Karpas-422 (cell line): ENCODE data around the gene SIRT4. TPM values are rescaled to one million over a fixed set of nuclear protein-coding genes. Genes with fewer than 3 reads are reported as not detected.

Experiments used
- DNase-seq: peaks from one replicate; pipeline ENCODE4 v3.0.0-alpha.2; 2015
- H2AFZ ChIP-seq: fragments of 200-600 bp; sonication (generic); 2 replicates; pipeline ENCODE4 v1.6.1; 2014; ENCODE audit warnings: antibody characterized with exemption, low read length, mixed read lengths
- H3K27ac ChIP-seq: fragments of 200-600 bp; sonication (generic); 2 replicates; pipeline ENCODE4 v1.5.1; 2014; ENCODE audit warnings: mild to moderate bottlenecking, low read length, moderate library complexity
- H3K27me3 ChIP-seq: fragments of 200-600 bp; sonication (generic); 2 replicates; pipeline ENCODE4 v1.6.1; 2014; ENCODE audit warnings: low read length, mixed read lengths
- H3K36me3 ChIP-seq: fragments of 200-600 bp; sonication (generic); 2 replicates; pipeline ENCODE4 v1.6.1; 2014; ENCODE audit warnings: low read length, mixed read lengths; ENCODE audit not compliant: insufficient read depth
- H3K4me1 ChIP-seq: fragments of 200-600 bp; sonication (generic); 2 replicates; pipeline ENCODE4 v1.6.1; 2014; ENCODE audit warnings: mild to moderate bottlenecking, low read length, mixed read lengths
- H3K4me2 ChIP-seq: fragments of 200-600 bp; sonication (generic); 2 replicates; pipeline ENCODE4 v1.6.1; 2014; ENCODE audit warnings: low read length, low read depth, mild to moderate bottlenecking; ENCODE audit not compliant: poor library complexity, severe bottlenecking
- H3K4me3 ChIP-seq: fragments of 200-600 bp; sonication (generic); 2 replicates; pipeline ENCODE4 v1.5.1; 2014; ENCODE audit warnings: mild to moderate bottlenecking, antibody characterized with exemption, low read length, mixed read lengths
- H3K79me2 ChIP-seq: fragments of 200-600 bp; sonication (generic); 2 replicates; pipeline ENCODE4 v1.6.1; 2014; ENCODE audit warnings: mild to moderate bottlenecking, low read length, mixed read lengths
- H3K9ac ChIP-seq: fragments of 200-600 bp; sonication (generic); 2 replicates; pipeline ENCODE4 v1.6.0; 2014; ENCODE audit warnings: low read length
- H3K9me2 ChIP-seq: fragments of 200-600 bp; sonication (generic), shearing (Covaris generic); replicated peaks from 2 replicates; pipeline ENCODE4 v1.6.0; 2014; ENCODE audit warnings: mild to moderate bottlenecking, low read length, moderate library complexity; ENCODE audit not compliant: insufficient read depth
- H3K9me3 ChIP-seq: fragments of 300-700, 200-600 bp; sonication (generic); 2 replicates; pipeline ENCODE4 v1.6.1; 2014; ENCODE audit warnings: low read length, mixed read lengths
- H4K20me1 ChIP-seq: fragments of 200-600 bp; sonication (generic); 2 replicates; pipeline ENCODE4 v1.6.1; 2014; ENCODE audit warnings: mild to moderate bottlenecking, antibody characterized with exemption, low read length, low read depth; ENCODE audit not compliant: insufficient read depth
- total RNA-seq: library from RNA; depleted of rRNA; stranded (reverse); fragments of >200 nt; shearing (Covaris generic); gene quantifications from 2 replicates; pipeline ENCODE4 v1.2.3, GENCODE V29; 2014; ENCODE audit warnings: low replicate concordance

Gene SIRT4
- total RNA-seq, 1 experiment from 2014 or later: 0.67 TPM

- H3K27me3 ChIP-seq: no peaks in the 10 kb centered on the region
- DNase-seq: no peak
- H3K9me2 ChIP-seq: no peaks in the 10 kb centered on the region
Observed at GRCh38 chr12:120292411-120292660, 9.8 kb upstream of the SIRT4 start.

GRCh38 chr12:120292661-120293531, 9.2 kb upstream of the SIRT4 start, which contains the start of gene RNU4-1:
RNU4-1 (minus strand) TSS chr12:120293237.
- Histone ChIP-seq H3K4me3 (peak within 1 kb of the TSS; percentile 66), H4K20me1 (no peaks in the 10 kb centered on the region; the same call in 1 of the 2 replicates), H3K9me2 (no peaks in the 10 kb centered on the region), H2AFZ (peak within 1 kb of the TSS; percentile 76; the same call in 1 of the 2 replicates), H3K27me3 (no peaks in the 10 kb centered on the region), H3K9me3 (no peaks in the 10 kb centered on the region), H3K27ac (peak within 1 kb of the TSS; percentile 81), H3K36me3 (no peaks in the 10 kb centered on the region), H3K9ac (peak within 1 kb of the TSS; percentile 69), H3K4me1 (peaks cover 25% of the 10 kb centered on the region), H3K4me2 (peak within 1 kb of the TSS; percentile 78), H3K79me2 (no peaks in the 10 kb centered on the region)
- peak; percentile 97 for DNase-seq

More at GRCh38 chr12:120292411-120292660, 9.8 kb upstream of the SIRT4 start:
- Histone ChIP-seq H3K4me2 (peak overlapping the region; percentile 78), H3K27ac (peak overlapping the region; percentile 81), H4K20me1 (no peaks in the 10 kb centered on the region; the same call in 1 of the 2 replicates), H3K4me3 (peak overlapping the region; percentile 66), H3K9me3 (no peaks in the 10 kb centered on the region), H3K9ac (peak overlapping the region; percentile 69), H3K4me1 (peaks cover 25% of the 10 kb centered on the region), H3K79me2 (no peaks in the 10 kb centered on the region), H3K36me3 (no peaks in the 10 kb centered on the region), H2AFZ (no peak overlapping the region)

GRCh38 chr12:120314220-120314619, 12.1 kb downstream of the SIRT4 start:
- peak; percentile 65 for DNase-seq
- H2AFZ ChIP-seq: no peak overlapping the region

DNA sequence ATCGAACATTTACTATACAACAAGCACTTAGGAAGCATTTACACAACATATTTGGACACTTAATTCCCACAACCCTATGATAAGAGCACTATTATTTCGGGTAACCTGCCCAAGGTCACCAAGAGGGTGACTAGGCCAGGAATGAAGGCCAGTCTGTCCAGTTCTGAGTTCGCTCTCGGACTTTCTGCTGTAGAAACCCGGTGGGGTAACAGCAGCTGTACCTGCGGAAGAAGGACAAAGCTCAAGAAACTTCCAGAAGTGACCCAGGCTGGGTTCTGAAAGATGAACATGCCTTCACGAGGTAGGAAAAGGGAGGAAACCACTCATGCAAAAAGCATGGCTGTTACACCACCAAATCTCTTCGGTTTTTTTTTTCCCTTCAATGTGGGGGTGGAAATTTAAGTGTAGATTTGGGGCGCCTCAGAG, 14.7 kb downstream of the SIRT4 start:
- Histone ChIP-seq H3K9ac (peak overlapping the region; percentile 65), H3K27ac (no peak overlapping the region), H3K4me3 (peak overlapping the region; percentile 61), H3K79me2 (no peaks in the 10 kb centered on the region), H3K27me3 (no peaks in the 10 kb centered on the region), H3K36me3 (no peaks in the 10 kb centered on the region), H4K20me1 (no peaks in the 10 kb centered on the region), H3K4me2 (peak overlapping the region; percentile 69), H3K9me3 (no peaks in the 10 kb centered on the region), H3K4me1 (peaks cover 11% of the 10 kb centered on the region), H3K9me2 (no peaks in the 10 kb centered on the region), H2AFZ (peak overlapping the region; percentile 72)
- peak; percentile 48 for DNase-seq

More at GRCh38 chr12:120314220-120314619, 12.1 kb downstream of the SIRT4 start:
- Histone ChIP-seq H3K4me3 (no peak overlapping the region), H3K27me3 (no peaks in the 10 kb centered on the region), H4K20me1 (no peaks in the 10 kb centered on the region), H3K4me2 (no peak overlapping the region), H3K4me1 (peaks cover 11% of the 10 kb centered on the region), H3K79me2 (no peaks in the 10 kb centered on the region), H3K36me3 (no peaks in the 10 kb centered on the region), H3K9ac (no peak overlapping the region), H3K27ac (no peak overlapping the region), H3K9me2 (no peaks in the 10 kb centered on the region), H3K9me3 (no peaks in the 10 kb centered on the region)

DNA sequence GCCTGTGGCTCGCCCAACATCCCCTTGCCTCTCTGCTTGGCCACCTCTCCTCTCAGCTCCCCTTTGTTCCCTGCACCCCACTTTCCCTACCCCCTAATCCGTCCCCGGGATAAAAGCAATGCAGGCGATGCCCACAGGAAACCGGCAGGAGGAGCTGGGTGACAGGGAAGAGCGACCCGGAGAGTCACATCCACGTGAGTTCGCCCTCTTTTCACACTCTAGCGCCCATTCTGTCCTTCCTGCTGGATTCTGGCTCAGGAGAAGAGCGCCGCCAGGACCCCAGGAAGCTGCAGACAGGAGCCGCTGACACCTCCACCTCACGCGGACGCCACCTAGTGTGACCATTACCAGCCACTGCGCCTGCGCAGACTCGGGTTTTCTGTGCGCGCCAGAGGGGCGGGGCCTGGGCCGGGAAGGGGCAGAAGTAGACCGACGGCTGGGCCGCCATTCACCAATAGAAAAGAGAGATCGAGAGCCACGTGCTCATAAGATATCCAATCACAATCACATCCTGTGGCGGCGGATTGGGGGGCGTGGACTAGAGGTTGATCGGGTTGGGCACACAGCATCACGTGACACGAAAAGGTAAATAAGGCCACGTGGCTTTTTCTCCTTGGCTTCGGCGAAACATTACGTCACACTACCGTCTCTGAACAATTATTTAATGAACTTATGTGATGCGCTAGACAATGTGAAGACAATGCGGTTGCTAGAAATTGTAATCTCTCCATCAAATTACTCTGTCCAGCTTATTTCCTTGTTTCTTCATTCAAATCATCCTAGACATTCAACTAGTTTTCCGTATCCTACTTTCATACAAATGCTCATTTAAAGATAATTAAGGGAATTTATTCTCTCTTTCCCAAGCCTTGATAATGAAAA, 15.3 kb downstream of the SIRT4 start:
- DNase-seq: peak; percentile 100
- Histone ChIP-seq H3K79me2 (no peaks in the 10 kb centered on the region), H3K9me3 (no peaks in the 10 kb centered on the region), H3K4me3 (peak overlapping the region; percentile 61), H3K4me1 (peaks cover 11% of the 10 kb centered on the region), H3K27me3 (no peaks in the 10 kb centered on the region), H4K20me1 (no peaks in the 10 kb centered on the region), H3K9me2 (no peaks in the 10 kb centered on the region), H3K4me2 (peak overlapping the region; percentile 69), H2AFZ (peak overlapping the region; percentile 72), H3K36me3 (no peaks in the 10 kb centered on the region), H3K9ac (peak overlapping the region; percentile 65), H3K27ac (no peak overlapping the region)

- Histone ChIP-seq H3K9ac (no peak overlapping the region), H3K36me3 (no peaks in the 10 kb centered on the region), H2AFZ (no peak overlapping the region), H4K20me1 (no peaks in the 10 kb centered on the region), H3K9me2 (no peaks in the 10 kb centered on the region), H3K27ac (no peak overlapping the region), H3K9me3 (no peaks in the 10 kb centered on the region), H3K79me2 (no peaks in the 10 kb centered on the region), H3K4me2 (no peak overlapping the region), H3K4me3 (no peak overlapping the region), H3K4me1 (peaks cover 19% of the 10 kb centered on the region), H3K27me3 (no peaks in the 10 kb centered on the region)
- no peak for DNase-seq
Observed at GRCh38 chr12:120321382-120322202, 19.5 kb downstream of the SIRT4 start.

- H3K4me2 ChIP-seq: no peak overlapping the region
- H3K4me1 ChIP-seq: peaks cover 9% of the 10 kb centered on the region
- no peak for DNase-seq
- H3K9me3 ChIP-seq: no peaks in the 10 kb centered on the region
- no peaks in the 10 kb centered on the region for H3K36me3 ChIP-seq
- H3K27ac ChIP-seq: no peak overlapping the region
- no peak overlapping the region for H2AFZ ChIP-seq
- no peaks in the 10 kb centered on the region for H3K79me2 ChIP-seq
- no peak overlapping the region for H3K4me3 ChIP-seq
- no peaks in the 10 kb centered on the region for H4K20me1 ChIP-seq
- no peaks in the 10 kb centered on the region for H3K9me2 ChIP-seq
- no peak overlapping the region for H3K9ac ChIP-seq
- no peaks in the 10 kb centered on the region for H3K27me3 ChIP-seq
Observed at GRCh38 chr12:120323772-120324171, 21.7 kb downstream of the SIRT4 start.
